Measurements from ENCODE around the gene SLC25A41. TPM values are rescaled to one million over a fixed set of nuclear protein-coding genes. Genes with fewer than 3 reads are reported as not detected.

The SLC25A41 gene
- total RNA-seq, 1 donor from 2014 or later = not detected

- DNase-seq (ENCODE audit: low read depth) = no peak
- no peaks in the 10 kb centered on the region for H3K36me3 ChIP-seq (ENCODE audit: control insufficient read depth, insufficient read depth, low read length)
- FAIRE-seq = peak; percentile 88
- peaks cover 11% of the 10 kb centered on the region for H3K27me3 ChIP-seq (ENCODE audit: control insufficient read depth, insufficient read depth, low read length)
- H3K4me3 ChIP-seq (ENCODE audit: low read depth, low read length) = no peak overlapping the region
- TF ChIP-seq, protein P1, sequence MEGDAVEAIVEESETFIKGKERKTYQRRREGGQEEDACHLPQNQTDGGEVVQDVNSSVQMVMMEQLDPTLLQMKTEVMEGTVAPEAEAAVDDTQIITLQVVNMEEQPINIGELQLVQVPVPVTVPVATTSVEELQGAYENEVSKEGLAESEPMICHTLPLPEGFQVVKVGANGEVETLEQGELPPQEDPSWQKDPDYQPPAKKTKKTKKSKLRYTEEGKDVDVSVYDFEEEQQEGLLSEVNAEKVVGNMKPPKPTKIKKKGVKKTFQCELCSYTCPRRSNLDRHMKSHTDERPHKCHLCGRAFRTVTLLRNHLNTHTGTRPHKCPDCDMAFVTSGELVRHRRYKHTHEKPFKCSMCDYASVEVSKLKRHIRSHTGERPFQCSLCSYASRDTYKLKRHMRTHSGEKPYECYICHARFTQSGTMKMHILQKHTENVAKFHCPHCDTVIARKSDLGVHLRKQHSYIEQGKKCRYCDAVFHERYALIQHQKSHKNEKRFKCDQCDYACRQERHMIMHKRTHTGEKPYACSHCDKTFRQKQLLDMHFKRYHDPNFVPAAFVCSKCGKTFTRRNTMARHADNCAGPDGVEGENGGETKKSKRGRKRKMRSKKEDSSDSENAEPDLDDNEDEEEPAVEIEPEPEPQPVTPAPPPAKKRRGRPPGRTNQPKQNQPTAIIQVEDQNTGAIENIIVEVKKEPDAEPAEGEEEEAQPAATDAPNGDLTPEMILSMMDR (IDR thresholded peaks at IDR 0.05; ENCODE audit: insufficient read depth, low read length, severe bottlenecking) = no peak
Measured at GRCh38 chr19:6479836-6480398, 46.4 kb upstream of the SLC25A41 start.

DNA sequence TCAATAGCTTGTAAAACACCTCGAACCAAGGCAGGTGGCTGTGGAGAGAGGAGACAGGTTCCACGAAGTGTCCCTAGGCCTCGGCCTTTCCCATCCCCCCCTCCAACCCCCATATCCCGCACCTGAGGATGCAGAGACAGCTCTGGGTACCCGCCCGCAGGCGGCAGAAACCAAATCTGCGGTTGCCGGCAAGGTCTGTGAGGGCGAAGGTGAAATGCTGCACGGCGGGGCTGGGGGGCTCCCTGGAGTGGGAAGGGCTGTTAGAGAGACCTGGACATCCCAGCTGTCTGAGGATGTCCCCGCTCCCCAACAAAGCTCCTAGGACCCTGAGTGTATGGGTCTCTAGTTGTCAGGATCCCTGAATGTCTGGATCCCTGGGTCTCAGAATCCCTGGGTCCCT, 45.3 kb upstream of the SLC25A41 start:
- FAIRE-seq = no peak
- peaks cover 11% of the 10 kb centered on the region for H3K27me3 ChIP-seq (ENCODE audit: control insufficient read depth, insufficient read depth, low read length)
- DNase-seq (ENCODE audit: low read depth) = no peak
- no peak overlapping the region for H3K4me3 ChIP-seq (ENCODE audit: low read depth, low read length)
- TF ChIP-seq, protein P1 (IDR thresholded peaks at IDR 0.05; ENCODE audit: insufficient read depth, low read length, severe bottlenecking) = no peak
- H3K36me3 ChIP-seq (ENCODE audit: control insufficient read depth, insufficient read depth, low read length) = no peaks in the 10 kb centered on the region

DNA sequence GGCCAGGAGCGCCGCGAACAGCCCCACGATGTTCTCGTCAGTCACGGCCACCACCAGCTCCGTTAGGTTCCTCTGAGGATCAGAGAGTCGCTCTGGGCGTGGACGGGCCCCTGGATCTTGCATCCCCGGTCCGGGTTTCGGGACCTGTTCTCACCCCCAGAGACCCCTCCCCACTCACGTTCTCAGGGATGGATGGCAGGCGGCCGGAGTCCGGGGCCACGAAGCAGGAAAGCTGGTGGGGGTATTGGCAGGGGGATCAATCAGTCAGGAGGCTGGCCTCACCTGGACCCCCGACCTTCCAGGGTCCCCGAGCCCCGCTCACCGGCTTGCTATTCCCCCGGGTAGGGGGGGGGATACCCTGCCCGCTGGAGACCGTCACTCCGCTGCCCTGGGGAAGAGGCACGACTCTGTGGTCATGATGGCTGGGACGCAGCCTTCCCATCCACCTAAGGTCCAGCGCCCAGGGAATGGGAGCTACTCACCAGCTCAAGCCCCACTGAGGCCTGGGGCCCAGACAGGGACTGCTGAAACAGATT, 43.4 kb upstream of the SLC25A41 start:
- no peak for FAIRE-seq
- H3K4me3 ChIP-seq (ENCODE audit: low read depth, low read length) = peak overlapping the region; percentile 1
- peaks cover 11% of the 10 kb centered on the region for H3K27me3 ChIP-seq (ENCODE audit: control insufficient read depth, insufficient read depth, low read length)
- no peaks in the 10 kb centered on the region for H3K36me3 ChIP-seq (ENCODE audit: control insufficient read depth, insufficient read depth, low read length)
- TF ChIP-seq, protein P1 (IDR thresholded peaks at IDR 0.05; ENCODE audit: insufficient read depth, low read length, severe bottlenecking) = no peak
- no peak for DNase-seq (ENCODE audit: low read depth)

DNA sequence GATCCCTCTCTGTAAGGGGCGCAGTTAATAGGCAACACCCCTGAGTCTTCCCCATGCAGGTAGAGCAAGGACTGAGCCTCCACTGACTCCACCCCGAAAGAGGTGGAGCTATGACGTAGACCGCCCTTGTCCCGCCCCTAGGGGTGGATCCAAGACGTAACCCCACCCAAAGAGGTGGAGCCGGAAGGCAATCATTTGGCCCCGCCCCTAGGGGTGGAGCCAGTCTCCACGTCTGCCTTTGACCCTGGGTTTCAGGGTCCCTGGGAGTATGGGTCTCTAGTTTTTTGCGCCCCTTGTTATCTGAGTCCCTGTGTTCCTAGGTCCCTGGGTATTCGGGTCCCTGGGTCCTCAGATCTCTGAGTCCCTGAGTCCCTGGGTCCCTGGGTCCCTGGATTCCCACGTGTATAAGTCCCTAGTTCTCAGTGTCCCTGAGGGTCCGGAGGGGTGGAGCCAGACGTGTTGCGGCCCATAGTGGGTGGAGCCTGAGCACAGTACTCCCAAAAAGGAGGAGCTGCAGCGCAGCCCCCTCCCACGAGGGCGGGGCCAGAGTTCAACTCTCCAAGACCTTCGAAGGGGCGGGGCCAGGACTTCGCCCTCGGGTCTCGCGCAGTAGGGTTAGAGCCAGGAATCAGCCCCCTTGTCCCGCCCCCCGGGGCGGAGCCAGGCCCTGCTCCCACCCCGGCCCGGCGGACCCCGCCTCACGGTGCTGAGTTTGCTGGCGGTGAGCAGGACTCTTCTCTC, 42.8 kb upstream of the SLC25A41 start:
- Histone ChIP-seq H3K27me3 (ENCODE audit: control insufficient read depth, insufficient read depth, low read length) (peaks cover 11% of the 10 kb centered on the region), H3K4me3 (ENCODE audit: low read depth, low read length) (peak overlapping the region; percentile 1), H3K36me3 (ENCODE audit: control insufficient read depth, insufficient read depth, low read length) (no peaks in the 10 kb centered on the region)
- DNase-seq (ENCODE audit: low read depth) (peak; percentile 62), FAIRE-seq (peak; percentile 70)
- TF ChIP-seq, protein P1 (IDR thresholded peaks at IDR 0.05; ENCODE audit: insufficient read depth, low read length, severe bottlenecking) = no peak

DNA sequence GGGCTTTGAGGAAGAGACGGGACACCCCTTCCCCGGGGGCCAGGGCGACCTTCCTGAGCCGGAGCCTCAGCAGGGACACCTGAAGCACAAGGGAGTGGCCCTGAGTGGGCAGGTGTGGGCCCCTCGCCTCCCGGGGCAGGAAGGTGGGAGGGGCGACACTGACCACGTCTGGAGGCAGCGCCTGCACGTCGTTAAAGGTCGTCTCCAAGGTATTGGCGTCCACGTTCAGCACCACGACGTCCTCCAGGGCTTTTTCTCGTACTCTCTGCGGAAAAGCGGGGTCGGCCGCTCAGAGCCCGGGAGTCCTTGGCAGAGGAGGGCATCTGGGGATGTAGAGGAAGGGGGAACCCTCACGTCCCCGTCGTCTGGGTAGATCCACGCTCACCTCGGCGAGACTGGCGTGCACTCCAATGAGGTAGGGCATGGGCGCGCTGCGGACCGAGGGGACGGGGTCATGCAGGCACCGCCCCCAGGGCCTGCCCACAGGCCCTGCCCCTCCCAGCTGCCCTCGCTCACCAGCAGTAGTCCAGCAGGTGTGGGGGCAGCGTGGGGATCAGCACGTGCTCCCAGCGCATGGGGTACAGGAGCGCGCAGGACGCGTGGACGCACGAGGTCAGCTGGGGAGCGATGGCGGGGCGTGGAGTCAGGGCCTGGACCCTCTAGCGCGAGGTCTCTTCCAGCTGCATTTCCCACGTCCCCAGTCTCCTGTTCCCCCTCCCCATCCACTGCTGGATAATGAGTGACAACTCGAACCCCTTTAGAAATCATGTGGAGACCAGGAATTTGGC, 42.0 kb upstream of the SLC25A41 start:
- FAIRE-seq = no peak
- peak overlapping the region; percentile 4 for H3K4me3 ChIP-seq (ENCODE audit: low read depth, low read length)

More for the DNA sequence above, 42.0 kb upstream of the SLC25A41 start:
- no peaks in the 10 kb centered on the region for H3K36me3 ChIP-seq (ENCODE audit: control insufficient read depth, insufficient read depth, low read length)
- peaks cover 11% of the 10 kb centered on the region for H3K27me3 ChIP-seq (ENCODE audit: control insufficient read depth, insufficient read depth, low read length)
- DNase-seq (ENCODE audit: low read depth) = no peak
- TF ChIP-seq, protein P1 (IDR thresholded peaks at IDR 0.05; ENCODE audit: insufficient read depth, low read length, severe bottlenecking) = no peak

Measured in bronchial epithelial cell (primary cell).